HG03108 (cell line): Measurements from ENCODE around the gene HIP1.
A peak's percentile ranks its signal among the peaks of the same experiment; 100 is the strongest.
"Not testable (repeated sequence)": the region's sequence is repeated elsewhere in the genome, so short reads cannot be mapped to it uniquely, and the experiment has no call there.

Experiments
- ATAC-seq: cut with Tn5 transposase; IDR thresholded peaks from one replicate; pipeline ENCODE4 v1.9.1; 2021; ENCODE audit warnings: moderate library complexity; ENCODE audit not compliant: unreplicated experiment

Gene HIP1

GRCh38 chr7:75534727-75535307 is 203.9 kb downstream of the HIP1 start:
- ATAC-seq: peak; percentile 82

- no peak for ATAC-seq
Measured at GRCh38 chr7:75533926-75534325, 204.8 kb downstream of the HIP1 start.

GRCh38 chr7:75532639-75533038 is 206.1 kb downstream of the HIP1 start:
- ATAC-seq: no peak

- ATAC-seq: no peak
Measured at GRCh38 chr7:75531359-75531821, 207.4 kb downstream of the HIP1 start.

DNA sequence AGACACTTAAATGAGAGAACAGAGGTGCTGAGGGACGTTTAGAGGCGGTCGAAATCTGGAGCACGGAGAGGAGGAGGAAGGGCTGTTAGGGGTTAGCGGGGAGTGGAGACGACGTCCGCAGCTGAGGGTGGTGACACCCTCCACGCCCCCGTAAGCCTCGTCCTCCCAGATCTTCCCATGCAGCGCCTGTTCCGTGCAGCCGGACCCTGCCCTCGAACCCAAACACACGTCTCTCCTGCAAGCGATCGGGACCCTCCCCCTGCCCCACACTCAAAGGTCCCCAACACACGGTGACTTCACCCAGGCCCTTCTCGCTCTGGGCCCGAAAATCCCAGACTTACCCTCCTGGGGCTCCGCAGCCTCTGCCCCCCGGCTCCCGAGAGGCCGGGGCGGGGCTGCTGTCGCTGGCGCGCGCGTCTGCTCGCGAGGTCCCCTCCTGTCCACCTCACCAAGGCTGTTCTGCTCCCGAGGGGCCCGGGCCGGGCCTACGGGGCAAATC is 211.5 kb downstream of the HIP1 start:
- ATAC-seq: not testable (repeated sequence)

DNA sequence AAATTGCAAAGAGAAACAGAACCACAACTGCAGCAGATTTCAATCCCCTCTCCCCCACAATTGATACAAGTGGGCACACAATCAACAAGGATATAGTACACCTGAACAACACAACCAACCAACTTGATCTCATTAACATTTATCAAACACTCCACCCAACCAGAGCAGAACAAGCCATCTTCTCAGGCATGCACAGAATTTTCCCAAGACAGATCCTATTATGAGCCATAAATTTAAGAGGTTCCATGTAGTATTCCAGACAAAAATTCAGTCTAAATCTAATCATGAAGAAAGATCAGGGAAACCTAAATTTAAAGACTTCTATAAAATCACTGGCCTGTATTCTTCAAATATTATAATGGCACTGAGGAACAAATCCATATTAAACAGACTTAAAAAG is 217.0 kb downstream of the HIP1 start:
- not testable (repeated sequence) for ATAC-seq

DNA sequence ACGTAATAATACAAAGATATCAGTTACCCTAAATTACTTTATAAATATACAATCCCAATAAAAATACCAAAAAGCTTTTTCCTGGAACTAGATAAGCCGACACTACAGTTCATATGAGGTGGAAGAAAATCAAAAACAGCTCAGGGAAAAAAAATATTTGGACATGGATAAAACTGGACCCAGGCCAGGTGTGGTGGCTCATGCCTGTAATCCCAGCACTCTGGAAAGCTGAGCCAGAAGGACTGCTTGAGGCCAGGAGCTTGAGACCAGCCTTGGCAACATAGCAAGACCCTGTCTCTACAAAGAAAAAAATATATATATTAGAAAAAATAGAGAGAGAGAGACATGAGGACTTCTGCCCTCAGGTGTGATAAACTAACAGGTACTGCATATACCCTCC is 219.9 kb downstream of the HIP1 start:
- ATAC-seq: not testable (repeated sequence)

GRCh38 chr7:75509033-75509432 is 229.7 kb downstream of the HIP1 start:
- peak; percentile 52 for ATAC-seq

DNA sequence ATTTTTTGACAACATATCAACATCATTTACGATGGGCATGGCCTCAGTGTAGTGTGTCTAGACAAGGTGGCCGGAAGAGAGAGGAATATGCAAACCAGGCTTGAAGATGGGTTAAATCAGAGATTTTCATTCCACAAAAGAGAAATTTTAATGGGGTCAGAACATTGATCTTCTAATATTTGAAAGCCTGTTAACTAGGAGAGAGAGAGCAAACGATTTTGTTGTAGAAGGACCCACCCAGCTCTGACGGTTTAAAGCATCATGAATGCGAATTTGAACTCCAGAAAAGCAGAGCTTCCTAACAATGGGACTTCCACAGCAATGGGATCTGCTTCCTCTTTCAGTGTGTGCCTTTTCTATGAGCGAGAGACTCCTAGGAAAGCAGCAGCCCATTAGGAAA is 246.7 kb downstream of the HIP1 start, which contains the start of gene SPDYE5:
Gene SPDYE5 (plus strand): TSS at position 301 of the 400 bp plus-strand sequence. CDS start 1,728 bp downstream, outside the sequence.
- not testable (repeated sequence) for ATAC-seq

GRCh38 chr7:75485979-75486643 is 252.6 kb downstream of the HIP1 start, which contains the start of gene POM121C:
Gene POM121C, minus strand, starts transcription at chr7:75486299. Its CDS starts 44,803 bp downstream, at chr7:75441496.
- ATAC-seq: peak; percentile 100

GRCh38 chr7:75485355-75485978 is 253.3 kb downstream of the HIP1 start:
- ATAC-seq: not testable (repeated sequence)
